Natural killer cell (primary cell): ENCODE measurements around the gene USP48. TPM values are rescaled to one million over a fixed set of nuclear protein-coding genes. Genes with fewer than 3 reads are reported as not detected.

Experiments used
- ATAC-seq, 3 donors: fragments of 150-1000 bp in 2 of 3; fragments of 200-7000 bp in 1 of 3; cut with Tn5 transposase; 1 replicate in 1 of 3; 2 replicates in 2 of 3; pipeline ENCODE4 v1.10.0; 2021; ENCODE audit warnings: mild to moderate bottlenecking in 2 of 3, moderate library complexity in 2 of 3
- DNase-seq, 2 donors: peaks; one replicate each; pipeline versions ENCODE4 v3.0.0 to v3.0.0-alpha.2; 2013 to 2021; ENCODE audit warnings: mixed read lengths in 1 of 2
- H3K27ac ChIP-seq: one replicate; pipeline ENCODE4 v1.5.1; 2013; ENCODE audit warnings: mild to moderate bottlenecking, low read length
- H3K27me3 ChIP-seq: one replicate; pipeline ENCODE4 v1.6.1; 2013; ENCODE audit warnings: low read length; ENCODE audit not compliant: control insufficient read depth, insufficient read depth
- H3K36me3 ChIP-seq: one replicate; pipeline ENCODE4 v1.6.1; 2013; ENCODE audit warnings: low read length; ENCODE audit not compliant: control insufficient read depth, insufficient read depth
- H3K4me1 ChIP-seq: one replicate; pipeline ENCODE4 v1.6.1; 2013; ENCODE audit warnings: low read length; ENCODE audit not compliant: control insufficient read depth, insufficient read depth
- H3K4me3 ChIP-seq: one replicate; pipeline ENCODE4 v1.5.1; 2013; ENCODE audit warnings: low read length
- H3K9me3 ChIP-seq: one replicate; pipeline ENCODE4 v1.6.1; 2013; ENCODE audit warnings: low read length; ENCODE audit not compliant: control insufficient read depth, insufficient read depth
- H3K27ac Mint-ChIP-seq, 2 donors: one replicate each; pipeline ENCODE4 v1.8.0; 2022; ENCODE audit warnings: mild to moderate bottlenecking in 2 of 2, mixed read lengths in 2 of 2, moderate library complexity in 1 of 2
- H3K27me3 Mint-ChIP-seq, 2 donors: one replicate each; pipeline ENCODE4 v1.8.0; 2022; ENCODE audit warnings: low read depth in 2 of 2, mixed read lengths in 2 of 2
- H3K36me3 Mint-ChIP-seq: one replicate; pipeline ENCODE4 v1.8.0; 2022; ENCODE audit warnings: mixed read lengths
- H3K4me1 Mint-ChIP-seq, 2 donors: one replicate each; pipeline ENCODE4 v1.8.0; 2022; ENCODE audit warnings: mixed read lengths in 2 of 2
- H3K4me3 Mint-ChIP-seq: one replicate; pipeline ENCODE4 v1.8.0; 2022; ENCODE audit warnings: mild to moderate bottlenecking, moderate library complexity, mixed read lengths
- H3K9me3 Mint-ChIP-seq, 2 donors: one replicate each; pipeline ENCODE4 v1.8.0; 2022; ENCODE audit warnings: mixed read lengths in 2 of 2
- CTCF ChIP-seq: fragments of 200-600 bp; IDR thresholded peaks from one replicate; pipeline ENCODE4 v1.8.0; 2022; ENCODE audit warnings: antibody characterized with exemption
- WGBS: methylation state at CpG from one replicate; pipeline ENCODE4 v1.1.7; 2013; ENCODE audit warnings: missing lambda C conversion rate; ENCODE audit not compliant: insufficient coverage; 5-methylcytosine and 5-hydroxymethylcytosine counted together
- intact Hi-C: fragments of 100-400 bp; cut with micrococcal nuclease; formaldehyde crosslinking; loops from one replicate; pipeline ENCODE4 v1.14.2; 2022
- total RNA-seq, 4 donors: library from RNA; stranded (reverse); fragments of 120-200 nt in 1 of 4; gene quantifications; one replicate each; pipeline versions ENCODE4 v1.2.3 to v1.2.4, GENCODE V29; 2013 to 2022

Gene USP48
- total RNA-seq, 3 donors from 2014 or later (not counting 1 experiment from before 2014, with no cell fraction given) = 71.4 to 127 (median 90.5) TPM

GRCh38 chr1:21707086-21707840 is 75.7 kb downstream of the USP48 start:
- Mint-ChIP-seq H3K27me3 (no peaks in the 10 kb centered on the region), H3K4me3 (no peak overlapping the region), H3K27ac (no peak overlapping the region), H3K36me3 (peaks cover 26% of the 10 kb centered on the region), H3K4me1 (peaks cover 0 to 4% of the 10 kb centered on the region in 2 donors), H3K9me3 (no peaks in the 10 kb centered on the region)
- DNase-seq (no peak), ATAC-seq (no peak)
- Histone ChIP-seq H3K4me1 (no peaks in the 10 kb centered on the region), H3K9me3 (no peaks in the 10 kb centered on the region), H3K27me3 (no peaks in the 10 kb centered on the region), H3K4me3 (no peak overlapping the region), H3K36me3 (peaks cover 56% of the 10 kb centered on the region), H3K27ac (no peak overlapping the region)
- intact Hi-C loops = no loop called here
- TF ChIP-seq CTCF = no peak
- WGBS = 85% methylated on average over 3 of the region's 5 CpGs

DNA sequence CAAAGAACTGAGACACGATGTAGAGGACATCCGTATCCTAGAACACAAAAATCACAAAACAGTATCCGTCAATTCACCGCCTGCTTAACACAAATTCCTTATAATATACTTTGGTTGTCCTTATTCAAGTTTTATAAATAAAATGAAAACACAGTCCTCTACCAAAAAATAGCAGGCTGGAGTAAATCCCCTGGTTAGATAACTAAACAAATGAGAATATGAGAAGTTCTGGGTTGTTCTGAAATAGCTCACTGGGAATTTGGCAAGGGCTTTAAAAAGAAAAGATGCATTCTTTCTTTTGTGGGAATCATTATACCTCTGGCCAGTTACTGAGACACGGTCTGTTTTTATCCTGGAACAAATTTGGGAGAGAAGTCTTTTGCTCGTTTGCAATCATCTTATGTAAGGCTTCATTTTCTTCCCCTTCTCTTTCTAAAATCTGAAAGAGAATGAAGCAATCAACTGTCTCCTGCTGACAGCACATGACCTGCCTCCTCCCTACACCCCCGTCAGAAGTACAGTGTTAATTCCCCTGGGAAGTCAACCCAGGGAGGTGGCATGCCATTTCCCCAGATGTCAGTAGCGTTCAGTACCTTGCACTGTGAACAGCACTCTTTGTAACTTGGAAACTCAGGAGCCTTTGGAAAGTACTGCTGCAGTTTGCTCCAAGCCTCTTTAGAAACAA is 76.7 kb downstream of the USP48 start:
- Histone ChIP-seq H3K27ac (no peak overlapping the region), H3K4me3 (no peak overlapping the region), H3K9me3 (no peaks in the 10 kb centered on the region), H3K27me3 (no peaks in the 10 kb centered on the region), H3K4me1 (no peaks in the 10 kb centered on the region), H3K36me3 (peaks cover 59% of the 10 kb centered on the region)
- no peak for TF ChIP-seq CTCF
- ATAC-seq = no peak
- no peak overlapping the region for H3K27ac Mint-ChIP-seq
- H3K4me1 Mint-ChIP-seq = peaks cover 0 to 4% of the 10 kb centered on the region in 2 donors
- H3K4me3 Mint-ChIP-seq = no peak overlapping the region
- peaks cover 32% of the 10 kb centered on the region for H3K36me3 Mint-ChIP-seq
- no peaks in the 10 kb centered on the region for H3K9me3 Mint-ChIP-seq
- intact Hi-C loops = no loop called here
- whole genome bisulfite sequencing = 89% methylated on average over 7 of the region's 8 CpGs
- no peak for DNase-seq
- H3K27me3 Mint-ChIP-seq = no peaks in the 10 kb centered on the region

DNA sequence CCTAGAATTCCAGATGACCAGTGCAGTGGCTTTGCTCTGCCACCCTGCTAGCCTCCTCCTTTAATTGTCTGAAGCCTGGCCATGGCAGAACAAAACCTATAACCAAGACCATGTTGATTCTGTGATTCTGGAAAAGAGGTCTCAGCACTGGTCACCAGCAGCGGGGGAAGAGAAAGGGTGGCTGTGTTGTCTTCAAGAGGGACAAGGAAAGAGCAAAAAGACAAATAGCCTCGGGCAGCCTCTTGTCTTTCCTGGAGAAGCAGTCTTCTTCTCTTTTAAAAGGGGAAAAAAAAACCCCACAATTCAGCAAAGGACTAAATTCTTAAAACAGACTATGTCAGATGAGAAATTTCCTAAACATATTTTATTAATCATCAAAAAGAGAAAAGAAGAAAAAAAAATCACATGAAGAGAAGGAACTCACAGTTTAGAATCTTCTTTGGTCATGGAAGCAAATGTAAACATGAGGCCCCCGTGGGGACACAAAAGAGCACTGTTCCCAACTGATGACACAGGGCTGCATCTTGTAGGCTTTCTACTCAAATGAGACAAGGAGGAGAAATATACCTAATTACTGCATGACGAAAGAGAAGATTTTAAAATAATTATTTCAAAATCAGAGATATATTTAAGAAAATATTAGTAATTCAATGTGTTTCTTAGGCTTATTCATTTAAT is 77.5 kb downstream of the USP48 start:
- Mint-ChIP-seq H3K4me1 (peaks cover 0 to 4% of the 10 kb centered on the region in 2 donors), H3K36me3 (peaks cover 34% of the 10 kb centered on the region), H3K4me3 (no peak overlapping the region), H3K9me3 (no peaks in the 10 kb centered on the region), H3K27me3 (no peaks in the 10 kb centered on the region), H3K27ac (no peak overlapping the region)
- H3K27me3 ChIP-seq = no peaks in the 10 kb centered on the region
- intact Hi-C loops = no loop called here
- no peak overlapping the region for H3K4me3 ChIP-seq
- peaks cover 59% of the 10 kb centered on the region for H3K36me3 ChIP-seq
- H3K4me1 ChIP-seq = no peaks in the 10 kb centered on the region
- no peaks in the 10 kb centered on the region for H3K9me3 ChIP-seq
- DNase-seq (no peak), ATAC-seq (no peak)
- no peak for TF ChIP-seq CTCF
- H3K27ac ChIP-seq = no peak overlapping the region
- 100% methylated on average over 2 of the region's 4 CpGs for WGBS
